Brain pericyte (primary cell): ENCODE measurements around the gene CBR3.

Experiments used
- DNase-seq: peaks from one replicate; pipeline ENCODE4 v3.0.0-alpha.2; 2012; ENCODE audit warnings: low read depth, low spot score

CBR3 gene

GRCh38 chr21:36183144-36183795 lies 48.4 kb downstream of the CBR3 start:
- DNase-seq, result no peak

DNA sequence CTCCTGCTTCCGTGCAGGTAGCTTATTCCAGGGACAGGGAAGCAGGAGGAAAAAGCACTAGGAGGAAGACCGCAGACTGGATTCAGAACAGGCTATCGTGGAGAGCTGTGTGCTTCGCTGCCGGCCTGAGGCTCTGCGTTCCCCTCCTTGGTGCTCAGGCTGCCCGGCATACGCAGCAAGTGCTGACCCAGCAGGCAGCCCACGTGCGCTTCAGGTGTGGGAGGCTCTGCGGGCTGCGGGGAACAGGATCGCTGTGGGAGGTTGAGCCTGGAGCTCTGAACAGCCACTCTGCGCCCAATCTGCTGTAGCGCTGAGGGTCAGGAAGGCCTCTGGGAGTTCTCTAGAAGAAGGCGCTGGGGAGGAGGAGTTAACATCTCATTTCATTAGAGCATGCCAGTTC lies 49.7 kb downstream of the CBR3 start:
- no peak for DNase-seq

DNA sequence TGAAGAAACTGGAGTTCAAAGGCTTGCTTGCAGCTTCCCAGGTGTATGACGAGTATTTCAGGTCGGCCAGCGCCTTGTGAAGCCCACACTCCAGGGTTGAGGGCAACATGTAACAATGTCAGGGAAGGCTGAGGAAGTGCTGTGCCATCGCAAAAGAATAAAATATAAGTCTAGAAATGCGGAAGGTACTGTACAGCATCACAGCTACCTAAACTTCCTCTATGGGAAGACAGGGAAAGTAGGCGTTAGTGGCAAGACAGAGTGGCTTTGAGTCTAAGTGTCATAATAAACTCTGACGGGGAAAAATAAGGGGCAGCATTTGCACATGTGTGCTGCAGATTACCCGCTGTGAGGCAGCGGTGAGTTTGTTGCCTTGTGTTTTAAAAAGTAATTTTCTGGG lies 50.6 kb downstream of the CBR3 start:
- DNase-seq, result no peak

DNA sequence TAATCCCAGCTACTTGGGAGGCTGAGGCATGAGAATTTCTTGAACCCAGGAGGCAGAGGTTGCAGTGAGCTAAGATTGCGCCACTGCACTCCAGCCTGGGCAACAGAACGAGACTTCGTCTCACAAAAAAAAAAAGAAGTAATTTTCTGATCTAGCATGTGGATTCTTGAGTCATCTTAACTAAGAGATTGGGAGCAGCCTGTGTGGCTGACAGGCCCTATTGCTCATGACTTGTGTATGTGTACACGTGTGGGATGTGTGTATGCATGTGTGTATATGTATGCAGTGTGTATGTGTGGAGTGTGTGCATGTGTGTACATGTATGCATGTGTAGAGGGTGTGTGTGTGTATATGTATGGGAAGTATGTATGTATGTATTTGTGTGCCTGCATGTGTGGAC lies 51.2 kb downstream of the CBR3 start:
- DNase-seq, result no peak

GRCh38 chr21:36186506-36187399 lies 51.9 kb downstream of the CBR3 start:
- no peak for DNase-seq

DNA sequence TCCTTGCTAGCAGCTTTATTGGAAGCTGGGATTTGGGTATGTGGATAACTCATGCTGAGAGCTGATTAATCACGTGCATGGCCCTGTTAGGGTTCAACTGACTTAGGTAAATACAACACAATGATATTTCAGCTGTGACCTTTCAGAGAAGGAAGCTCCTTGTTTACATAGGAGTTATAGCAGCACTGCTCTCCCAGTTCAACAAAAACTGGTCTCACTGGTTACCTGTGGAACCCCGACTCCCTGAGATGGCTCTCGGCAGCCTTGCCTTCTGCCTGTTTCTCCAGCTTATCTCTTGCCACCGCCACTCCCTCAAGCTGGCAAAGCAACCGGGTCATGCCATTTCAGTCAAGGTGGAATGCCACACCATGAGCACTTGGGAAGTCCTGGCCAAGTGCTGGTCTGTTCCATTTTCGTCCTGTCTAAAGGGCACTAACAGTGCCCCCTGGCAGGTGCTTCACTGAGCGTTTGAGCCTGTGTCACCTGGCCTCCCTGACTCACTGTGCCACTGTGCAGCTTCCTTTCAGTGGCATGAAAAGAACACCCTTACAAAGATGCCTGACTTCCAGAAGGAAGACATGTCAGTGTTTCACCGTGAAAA lies 53.3 kb downstream of the CBR3 start:
- no peak for DNase-seq

DNA sequence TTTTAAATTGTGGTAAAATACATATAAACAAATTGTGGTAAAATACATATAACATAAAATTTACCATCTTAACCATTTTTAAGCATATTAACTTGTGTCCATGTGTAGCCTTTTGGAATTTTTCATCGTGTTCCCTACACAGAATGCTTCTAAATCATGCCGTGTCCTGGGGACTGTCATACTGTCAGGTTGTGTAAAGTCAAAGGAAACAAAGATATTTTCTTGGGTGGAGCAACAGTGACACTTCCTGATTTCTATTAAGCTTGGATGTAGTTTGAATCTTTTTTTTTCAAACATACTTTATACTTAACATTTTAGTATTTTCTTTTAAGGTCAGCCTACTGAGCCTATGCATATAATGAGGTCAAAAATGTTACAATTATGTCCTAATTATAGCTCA lies 54.1 kb downstream of the CBR3 start:
- no peak for DNase-seq

DNA sequence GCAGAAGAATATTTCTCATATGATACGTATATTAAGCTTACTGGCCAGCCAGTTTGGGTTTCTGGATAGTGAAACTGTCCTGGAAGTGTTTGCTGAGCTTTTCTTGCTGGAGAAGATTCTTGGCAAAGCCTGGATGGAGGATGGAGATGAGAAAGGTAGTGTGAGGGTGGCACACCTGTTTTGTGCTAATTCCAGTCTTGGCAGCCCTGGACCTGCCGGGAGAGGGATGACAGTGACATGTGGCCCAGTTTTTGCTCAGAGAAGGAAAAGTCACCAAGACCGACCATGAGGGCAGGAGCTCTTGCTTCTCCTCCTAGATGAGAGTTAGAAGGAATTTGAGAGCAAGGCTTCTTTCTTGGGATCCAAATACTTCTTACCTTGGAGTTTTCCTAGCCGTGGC lies 55.9 kb downstream of the CBR3 start:
- DNase-seq, result no peak

- DNase-seq, result no peak
Observed at GRCh38 chr21:36193200-36193599, 58.3 kb downstream of the CBR3 start.

DNA sequence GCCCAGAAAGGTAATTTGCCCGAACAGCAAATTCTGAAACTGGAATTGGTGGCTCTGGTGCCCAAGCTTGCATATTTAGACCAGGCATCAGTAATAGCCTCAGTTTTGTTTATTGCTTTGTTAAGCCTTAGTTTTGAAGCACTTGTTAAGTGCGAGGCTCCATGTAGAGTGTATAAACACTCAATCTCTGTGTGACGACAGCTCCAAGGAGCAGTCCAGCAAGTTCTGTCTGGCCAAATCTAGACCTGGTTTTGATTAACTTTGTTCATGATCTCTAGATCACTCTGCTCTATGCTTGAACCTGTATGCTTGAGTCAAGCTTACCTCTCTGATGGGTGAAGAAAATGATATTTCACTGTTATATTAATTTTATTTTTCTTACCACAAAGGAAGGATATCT lies 59.1 kb downstream of the CBR3 start:
- no peak for DNase-seq

GRCh38 chr21:36195613-36196012 lies 60.7 kb downstream of the CBR3 start:
- DNase-seq, result no peak
